Activated CD4-positive, alpha-beta T cell treated with anti-CD3 and anti-CD28 coated beads, Interleukin-2, Interleukin-6, amounts not matched to agents 100 ng/mL and 50 ng/mL, durations not matched to agents 16 hours and 8 hours (primary cell): ENCODE results near the gene MEOX2.

Experiments used
- DNase-seq: peaks from one replicate; pipeline ENCODE4 v3.0.0-alpha.2; 2020

The MEOX2 gene

GRCh38 chr7:15607529-15608210 is 78.8 kb downstream of the MEOX2 start:
- no peak for DNase-seq

GRCh38 chr7:15606561-15606960 is 79.9 kb downstream of the MEOX2 start:
- DNase-seq = no peak

GRCh38 chr7:15604166-15604565 is 82.3 kb downstream of the MEOX2 start:
- no peak for DNase-seq

- DNase-seq = no peak
These were observed 83.4 kb downstream of the MEOX2 start for GRCh38 chr7:15603124-15603523.

GRCh38 chr7:15602236-15602635 is 84.2 kb downstream of the MEOX2 start:
- no peak for DNase-seq

- DNase-seq = no peak
These were observed 85.3 kb downstream of the MEOX2 start for GRCh38 chr7:15601175-15601574.

GRCh38 chr7:15600298-15600697 is 86.2 kb downstream of the MEOX2 start:
- no peak for DNase-seq

GRCh38 chr7:15594461-15594860 is 92.0 kb downstream of the MEOX2 start:
- no peak for DNase-seq

- no peak for DNase-seq
These were observed 93.1 kb downstream of the MEOX2 start for GRCh38 chr7:15593382-15593781.

- DNase-seq = no peak
These were observed 100.2 kb downstream of the MEOX2 start for GRCh38 chr7:15586266-15586665.

GRCh38 chr7:15584575-15584974 is 101.9 kb downstream of the MEOX2 start:
- no peak for DNase-seq

GRCh38 chr7:15582773-15583172 is 103.7 kb downstream of the MEOX2 start:
- no peak for DNase-seq

- no peak for DNase-seq
These were observed 105.0 kb downstream of the MEOX2 start for GRCh38 chr7:15581352-15581951.

GRCh38 chr7:15580604-15581351 is 105.7 kb downstream of the MEOX2 start:
- DNase-seq = no peak

GRCh38 chr7:15577600-15577999 is 108.9 kb downstream of the MEOX2 start:
- no peak for DNase-seq

GRCh38 chr7:15571301-15571878 is 115.1 kb downstream of the MEOX2 start:
- DNase-seq = no peak

GRCh38 chr7:15567652-15568051 is 118.8 kb downstream of the MEOX2 start:
- DNase-seq = no peak

GRCh38 chr7:15567036-15567435 is 119.4 kb downstream of the MEOX2 start:
- DNase-seq = no peak

GRCh38 chr7:15566476-15566875 is 120.0 kb downstream of the MEOX2 start:
- DNase-seq = no peak

GRCh38 chr7:15561835-15562234 is 124.6 kb downstream of the MEOX2 start, which contains the start of gene AGMO:
Gene AGMO, minus strand, starts transcription at chr7:15562015.
- no peak for DNase-seq
